ENCODE data around the gene DSG3. TPM values are rescaled to one million over a fixed set of nuclear protein-coding genes. Genes with fewer than 3 reads are reported as not detected.

The DSG3 gene
- total and polyA plus RNA-seq, 2 of the 8 experiments (the other 6 are each of a cell fraction or from before 2014, with no cell fraction given), result 0.03 to 0.07 TPM

DNA sequence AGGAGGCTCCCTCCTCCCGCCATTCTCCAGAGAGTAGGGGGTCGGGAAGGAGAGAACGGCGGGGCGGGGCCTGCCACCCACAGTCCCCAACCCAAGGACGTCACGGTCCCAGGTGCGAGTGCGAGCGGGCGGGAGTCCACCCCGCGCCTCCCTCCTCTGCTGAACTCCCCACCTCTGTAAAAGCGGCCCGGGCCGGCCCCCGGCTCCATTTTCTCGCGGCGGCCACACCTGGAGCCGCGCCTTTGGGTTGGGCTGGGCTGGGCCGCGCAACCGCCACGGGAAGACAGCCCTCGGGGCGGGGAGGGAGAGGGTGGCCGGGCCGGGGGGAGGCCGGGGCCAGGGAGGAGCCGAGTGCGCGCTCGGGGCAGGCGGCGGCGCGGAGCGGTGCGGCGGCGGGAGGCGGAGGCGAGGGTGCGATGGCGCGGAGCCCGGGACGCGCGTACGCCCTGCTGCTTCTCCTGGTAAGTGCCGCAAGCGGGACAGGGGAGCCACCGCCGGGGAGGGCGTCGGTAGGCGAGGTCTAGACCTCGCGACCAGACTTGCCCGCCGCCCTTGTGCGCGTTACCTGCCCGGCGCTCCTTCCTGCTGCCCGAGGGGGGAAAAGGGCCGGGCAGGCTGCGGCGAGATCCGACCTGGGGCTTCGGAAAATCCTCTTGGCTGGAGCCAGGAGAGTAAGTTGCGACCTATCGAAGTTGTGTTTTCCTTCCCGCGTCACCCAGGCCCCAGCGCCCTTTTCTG is 50.5 kb downstream of the DSG3 start, which contains the start of gene DSG2 (continued):
- TF ChIP-seq, protein P1, sequence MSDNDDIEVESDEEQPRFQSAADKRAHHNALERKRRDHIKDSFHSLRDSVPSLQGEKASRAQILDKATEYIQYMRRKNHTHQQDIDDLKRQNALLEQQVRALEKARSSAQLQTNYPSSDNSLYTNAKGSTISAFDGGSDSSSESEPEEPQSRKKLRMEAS (IDR thresholded peaks at IDR 0.05), result no peak; the same call in 1 of the 2 replicates
- no peak for TF ChIP-seq CEBPB (IDR thresholded peaks at IDR 0.05; ENCODE audit: low read depth, low read length)
- TF ChIP-seq EZH2 (IDR thresholded peaks at IDR 0.05; ENCODE audit: low read depth, low read length, severe bottlenecking), result no peak
- TF ChIP-seq JUND (IDR thresholded peaks at IDR 0.05; ENCODE audit: low read length), result no peak
- TF ChIP-seq SP4 (IDR thresholded peaks at IDR 0.05; ENCODE audit: low read length), result no peak
- TF ChIP-seq, protein P2, sequence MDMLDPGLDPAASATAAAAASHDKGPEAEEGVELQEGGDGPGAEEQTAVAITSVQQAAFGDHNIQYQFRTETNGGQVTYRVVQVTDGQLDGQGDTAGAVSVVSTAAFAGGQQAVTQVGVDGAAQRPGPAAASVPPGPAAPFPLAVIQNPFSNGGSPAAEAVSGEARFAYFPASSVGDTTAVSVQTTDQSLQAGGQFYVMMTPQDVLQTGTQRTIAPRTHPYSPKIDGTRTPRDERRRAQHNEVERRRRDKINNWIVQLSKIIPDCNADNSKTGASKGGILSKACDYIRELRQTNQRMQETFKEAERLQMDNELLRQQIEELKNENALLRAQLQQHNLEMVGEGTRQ (IDR thresholded peaks at IDR 0.05; ENCODE audit: low read length), result no peak
- no peak for TF ChIP-seq RAD21 (IDR thresholded peaks at IDR 0.05 in 1 of 2, conservative IDR thresholded peaks at IDR 0.05 in 1 of 2; ENCODE audit: low read depth in 2 of 2, low read length in 2 of 2)
- TF ChIP-seq EP300 (IDR thresholded peaks at IDR 0.05; ENCODE audit: borderline replicate concordance in 1 of 2, low read depth in 2 of 2, low read length in 2 of 2), result no peak; a peak in 1 of 3 replicates
- no peak for TF ChIP-seq POU5F1 (IDR thresholded peaks at IDR 0.05; ENCODE audit: low read depth, low read length)
- TF ChIP-seq KDM4A (IDR thresholded peaks at IDR 0.05; ENCODE audit: low read depth, low read length, severe bottlenecking), result peak; percentile 81
- no peak for TF ChIP-seq RNF2 (IDR thresholded peaks at IDR 0.05; ENCODE audit: borderline replicate concordance, low read depth, low read length, missing control alignments, poor library complexity, severe bottlenecking)
- TF ChIP-seq SP2 (IDR thresholded peaks at IDR 0.05; ENCODE audit: low read length), result no peak
- no peak for TF ChIP-seq ZNF274 (IDR thresholded peaks at IDR 0.05; ENCODE audit: borderline replicate concordance, extremely low read depth, low read length)
- TF ChIP-seq PHF8 (conservative IDR thresholded peaks at IDR 0.05; ENCODE audit: low read depth, low read length), result peak; percentile 57
- TF ChIP-seq, protein P3, sequence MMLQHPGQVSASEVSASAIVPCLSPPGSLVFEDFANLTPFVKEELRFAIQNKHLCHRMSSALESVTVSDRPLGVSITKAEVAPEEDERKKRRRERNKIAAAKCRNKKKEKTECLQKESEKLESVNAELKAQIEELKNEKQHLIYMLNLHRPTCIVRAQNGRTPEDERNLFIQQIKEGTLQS (IDR thresholded peaks at IDR 0.05; ENCODE audit: insufficient read depth, low read depth, low read length), result no peak
- TF ChIP-seq SP1 (IDR thresholded peaks at IDR 0.05; ENCODE audit: low read depth, low read length), result no peak
- TF ChIP-seq HDAC6 (IDR thresholded peaks at IDR 0.05; ENCODE audit: low read depth, low read length), result no peak
- TF ChIP-seq TAF7 (optimal IDR thresholded peaks at IDR 0.05; ENCODE audit: borderline replicate concordance, low read depth, low read length), result peak; percentile 9
- TF ChIP-seq RFX5 (IDR thresholded peaks at IDR 0.05; ENCODE audit: borderline replicate concordance, low read depth, low read length), result no peak

Data from H1 (cell line).